ENCODE measurements around the gene VASH2.
"Not testable (repeated sequence)": the region's sequence is repeated elsewhere in the genome, so short reads cannot be mapped to it uniquely, and the experiment has no call there.

VASH2 gene

GRCh38 chr1:212950243-212951125, at the start of gene VASH2:
TSS of gene VASH2 (plus strand) at chr1:212950541. CDS start at chr1:212951543, 1,002 bp downstream.
- H3K9ac ChIP-seq (ENCODE audit: low read length in 5 of 5) = peak within 1 kb of the TSS in 2 of 5 donors; percentile 37 to 47
- no peak within 1 kb of the TSS for H3K27ac ChIP-seq (ENCODE audit: low read depth, low read length)
- H3K4me3 ChIP-seq (ENCODE audit: low read depth in 1 of 5, low read length in 5 of 5) = peak within 1 kb of the TSS; percentile 67 to 74 (median 69)
- no peaks in the 10 kb centered on the region for H3K36me3 ChIP-seq (ENCODE audit: control insufficient read depth in 5 of 5, insufficient read depth in 5 of 5, low read length in 5 of 5)
- H3K27me3 ChIP-seq (ENCODE audit: control insufficient read depth in 5 of 5, insufficient read depth in 4 of 5, low read length in 5 of 5) = peaks cover 15 to 36% (median 31%) of the 10 kb centered on the region in 5 donors
- H3K9me3 ChIP-seq (ENCODE audit: control insufficient read depth in 5 of 5, low read length in 5 of 5) = peaks cover 0 to 3% (median 0%) of the 10 kb centered on the region in 5 donors
- peaks cover 2 to 29% (median 22%) of the 10 kb centered on the region in 5 donors for H3K4me1 ChIP-seq (ENCODE audit: control insufficient read depth in 5 of 5, insufficient read depth in 5 of 5, low read length in 5 of 5)

DNA sequence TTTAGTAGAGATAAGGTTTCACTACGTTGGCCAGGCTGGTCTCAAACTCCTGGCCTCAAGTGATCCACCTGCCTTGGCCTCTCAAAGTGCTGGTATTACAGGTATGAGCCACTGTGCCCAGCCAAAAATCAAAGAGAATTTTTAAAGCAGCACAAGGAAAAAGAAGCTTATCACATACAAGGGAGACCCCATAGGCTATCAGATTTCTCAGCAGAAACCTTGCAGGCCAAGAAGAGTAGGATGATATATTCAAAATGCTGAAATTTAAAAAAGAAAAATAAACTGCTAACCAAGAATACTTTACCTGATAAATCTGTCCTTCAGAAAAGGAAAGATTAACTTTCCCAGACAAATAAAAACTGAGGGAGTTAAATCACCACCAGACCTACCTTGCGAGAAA, 49.1 kb upstream of the VASH2 start:
- Histone ChIP-seq H3K27ac (ENCODE audit: low read depth, low read length) (no peak overlapping the region), H3K4me3 (ENCODE audit: low read depth in 1 of 5, low read length in 5 of 5) (no peak overlapping the region), H3K9me3 (ENCODE audit: control insufficient read depth in 5 of 5, low read length in 5 of 5) (peaks cover 6 to 26% (median 22%) of the 10 kb centered on the region in 5 donors), H3K27me3 (ENCODE audit: control insufficient read depth in 5 of 5, insufficient read depth in 4 of 5, low read length in 5 of 5) (no peaks in the 10 kb centered on the region), H3K9ac (ENCODE audit: low read length in 5 of 5) (no peak overlapping the region), H3K4me1 (ENCODE audit: control insufficient read depth in 5 of 5, insufficient read depth in 5 of 5, low read length in 5 of 5) (no peaks in the 10 kb centered on the region), H3K36me3 (ENCODE audit: control insufficient read depth in 5 of 5, insufficient read depth in 5 of 5, low read length in 5 of 5) (peaks cover 11 to 23% (median 13%) of the 10 kb centered on the region in 5 donors)

GRCh38 chr1:212902054-212902453, 48.3 kb upstream of the VASH2 start:
- Histone ChIP-seq H3K27me3 (ENCODE audit: control insufficient read depth in 5 of 5, insufficient read depth in 4 of 5, low read length in 5 of 5) (no peaks in the 10 kb centered on the region), H3K27ac (ENCODE audit: low read depth, low read length) (no peak overlapping the region), H3K36me3 (ENCODE audit: control insufficient read depth in 5 of 5, insufficient read depth in 5 of 5, low read length in 5 of 5) (peaks cover 9 to 20% (median 11%) of the 10 kb centered on the region in 5 donors), H3K4me3 (ENCODE audit: low read depth in 1 of 5, low read length in 5 of 5) (peak overlapping the region in 1 of 5 donors; percentile 19), H3K4me1 (ENCODE audit: control insufficient read depth in 5 of 5, insufficient read depth in 5 of 5, low read length in 5 of 5) (no peaks in the 10 kb centered on the region), H3K9me3 (ENCODE audit: control insufficient read depth in 5 of 5, low read length in 5 of 5) (peaks cover 6 to 26% (median 22%) of the 10 kb centered on the region in 5 donors), H3K9ac (ENCODE audit: low read length in 5 of 5) (no peak overlapping the region)

GRCh38 chr1:212903664-212904063, 46.7 kb upstream of the VASH2 start:
- Histone ChIP-seq H3K36me3 (ENCODE audit: control insufficient read depth in 5 of 5, insufficient read depth in 5 of 5, low read length in 5 of 5) (peaks cover 5 to 10% (median 6%) of the 10 kb centered on the region in 5 donors), H3K9me3 (ENCODE audit: control insufficient read depth in 5 of 5, low read length in 5 of 5) (peaks cover 6 to 26% (median 22%) of the 10 kb centered on the region in 5 donors), H3K27ac (ENCODE audit: low read depth, low read length) (no peak overlapping the region), H3K4me3 (ENCODE audit: low read depth in 1 of 5, low read length in 5 of 5) (no peak overlapping the region), H3K27me3 (ENCODE audit: control insufficient read depth in 5 of 5, insufficient read depth in 4 of 5, low read length in 5 of 5) (no peaks in the 10 kb centered on the region), H3K9ac (ENCODE audit: low read length in 5 of 5) (no peak overlapping the region), H3K4me1 (ENCODE audit: control insufficient read depth in 5 of 5, insufficient read depth in 5 of 5, low read length in 5 of 5) (no peaks in the 10 kb centered on the region)

DNA sequence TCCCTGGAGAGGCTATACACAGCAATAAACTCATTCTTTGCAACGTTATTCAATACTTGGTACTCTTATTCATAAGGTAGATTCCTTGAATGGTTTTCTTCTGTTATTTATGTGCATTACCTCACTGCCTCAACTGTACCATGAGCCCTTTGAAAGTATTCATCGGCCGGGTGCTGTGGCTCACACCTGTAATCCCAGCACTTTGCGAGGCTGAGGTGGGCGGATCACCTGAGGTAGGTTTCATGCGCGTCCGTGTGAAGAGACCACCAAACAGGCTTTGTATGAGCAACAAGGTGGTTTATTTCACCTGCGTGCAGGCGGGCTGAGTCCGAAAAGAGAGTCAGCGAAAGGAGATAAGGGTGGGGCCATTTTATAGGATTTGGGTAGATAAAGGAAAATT, 42.3 kb upstream of the VASH2 start:
- not testable (repeated sequence) for H3K9me3 ChIP-seq (ENCODE audit: control insufficient read depth in 5 of 5, low read length in 5 of 5); H3K4me1 ChIP-seq (ENCODE audit: control insufficient read depth in 5 of 5, insufficient read depth in 5 of 5, low read length in 5 of 5); H3K9ac ChIP-seq (ENCODE audit: low read length in 5 of 5); H3K4me3 ChIP-seq (ENCODE audit: low read depth in 1 of 5, low read length in 5 of 5); H3K27ac ChIP-seq (ENCODE audit: low read depth, low read length); H3K36me3 ChIP-seq (ENCODE audit: control insufficient read depth in 5 of 5, insufficient read depth in 5 of 5, low read length in 5 of 5); H3K27me3 ChIP-seq (ENCODE audit: control insufficient read depth in 5 of 5, insufficient read depth in 4 of 5, low read length in 5 of 5)

DNA sequence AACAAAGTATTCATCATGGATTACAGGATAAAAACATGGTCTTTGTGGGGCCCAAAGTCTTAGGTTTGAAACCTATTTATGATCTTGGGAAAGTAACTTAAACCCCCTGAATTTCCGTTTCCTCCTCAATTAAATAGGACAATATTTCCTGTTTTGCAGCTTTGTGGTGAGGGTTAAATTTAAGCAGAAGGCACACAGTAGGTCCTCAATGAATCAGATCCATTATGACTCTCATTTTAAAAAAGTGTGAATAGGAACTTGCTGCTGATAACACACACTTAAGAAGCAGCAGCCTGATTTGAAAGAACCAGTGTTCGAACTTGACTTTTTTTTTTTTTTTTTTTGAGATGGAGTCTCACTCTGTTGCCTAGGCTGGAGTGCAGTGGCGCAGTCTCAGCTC, 41.4 kb upstream of the VASH2 start:
- Histone ChIP-seq H3K27me3 (ENCODE audit: control insufficient read depth in 5 of 5, insufficient read depth in 4 of 5, low read length in 5 of 5) (no peaks in the 10 kb centered on the region), H3K9ac (ENCODE audit: low read length in 5 of 5) (no peak overlapping the region), H3K9me3 (ENCODE audit: control insufficient read depth in 5 of 5, low read length in 5 of 5) (no peaks in the 10 kb centered on the region), H3K36me3 (ENCODE audit: control insufficient read depth in 5 of 5, insufficient read depth in 5 of 5, low read length in 5 of 5) (no peaks in the 10 kb centered on the region), H3K4me1 (ENCODE audit: control insufficient read depth in 5 of 5, insufficient read depth in 5 of 5, low read length in 5 of 5) (no peaks in the 10 kb centered on the region), H3K27ac (ENCODE audit: low read depth, low read length) (no peak overlapping the region), H3K4me3 (ENCODE audit: low read depth in 1 of 5, low read length in 5 of 5) (no peak overlapping the region)

DNA sequence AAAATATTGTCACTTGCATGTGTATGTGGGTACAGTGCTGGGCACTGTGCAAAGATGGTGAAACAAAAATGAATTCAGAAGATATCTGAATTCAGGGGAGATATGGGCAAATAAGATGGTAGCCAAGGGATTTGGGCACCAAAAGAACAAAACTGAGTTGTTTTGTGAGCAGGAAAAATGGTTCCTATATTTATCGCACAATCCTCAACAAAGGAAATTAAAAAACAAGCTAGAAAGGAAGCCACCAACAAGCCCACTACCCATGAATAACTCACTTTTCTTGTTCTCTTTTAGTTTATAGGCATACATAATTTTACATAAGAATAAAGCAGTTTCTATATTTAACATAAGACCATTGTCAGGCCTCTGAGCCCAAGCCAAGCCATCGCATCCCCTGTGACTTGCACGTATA, 40.7 kb upstream of the VASH2 start:
- Histone ChIP-seq H3K9me3 (ENCODE audit: control insufficient read depth in 5 of 5, low read length in 5 of 5) (no peaks in the 10 kb centered on the region), H3K4me3 (ENCODE audit: low read depth in 1 of 5, low read length in 5 of 5) (no peak overlapping the region), H3K4me1 (ENCODE audit: control insufficient read depth in 5 of 5, insufficient read depth in 5 of 5, low read length in 5 of 5) (no peaks in the 10 kb centered on the region), H3K27me3 (ENCODE audit: control insufficient read depth in 5 of 5, insufficient read depth in 4 of 5, low read length in 5 of 5) (no peaks in the 10 kb centered on the region), H3K36me3 (ENCODE audit: control insufficient read depth in 5 of 5, insufficient read depth in 5 of 5, low read length in 5 of 5) (no peaks in the 10 kb centered on the region), H3K9ac (ENCODE audit: low read length in 5 of 5) (no peak overlapping the region), H3K27ac (ENCODE audit: low read depth, low read length) (no peak overlapping the region)

- not testable (repeated sequence) for H3K36me3 ChIP-seq (ENCODE audit: control insufficient read depth in 5 of 5, insufficient read depth in 5 of 5, low read length in 5 of 5); H3K9me3 ChIP-seq (ENCODE audit: control insufficient read depth in 5 of 5, low read length in 5 of 5); H3K27me3 ChIP-seq (ENCODE audit: control insufficient read depth in 5 of 5, insufficient read depth in 4 of 5, low read length in 5 of 5); H3K4me1 ChIP-seq (ENCODE audit: control insufficient read depth in 5 of 5, insufficient read depth in 5 of 5, low read length in 5 of 5); H3K4me3 ChIP-seq (ENCODE audit: low read depth in 1 of 5, low read length in 5 of 5); H3K9ac ChIP-seq (ENCODE audit: low read length in 5 of 5); H3K27ac ChIP-seq (ENCODE audit: low read depth, low read length)
Observed at GRCh38 chr1:212910213-212910612, 40.1 kb upstream of the VASH2 start.

DNA sequence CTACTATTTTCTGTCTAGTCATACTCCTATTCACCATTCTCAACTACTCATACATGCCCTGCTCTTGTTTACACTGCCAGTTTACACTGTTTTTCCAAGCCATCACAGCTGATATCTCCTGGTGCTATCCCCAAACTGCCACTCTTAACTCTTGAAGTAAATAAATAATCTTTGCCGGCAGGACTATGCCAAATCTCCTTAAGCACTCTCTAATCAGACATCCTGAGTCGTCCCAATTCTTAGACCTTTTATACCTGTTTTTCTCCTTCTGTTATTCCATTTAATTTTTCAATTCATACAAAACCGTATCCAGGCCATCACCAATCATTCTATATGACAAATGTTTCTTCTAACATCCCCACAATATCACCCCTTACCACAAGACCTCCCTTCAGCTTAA, 36.7 kb upstream of the VASH2 start:
- H3K9me3 ChIP-seq (ENCODE audit: control insufficient read depth in 5 of 5, low read length in 5 of 5); H3K4me3 ChIP-seq (ENCODE audit: low read depth in 1 of 5, low read length in 5 of 5); H3K36me3 ChIP-seq (ENCODE audit: control insufficient read depth in 5 of 5, insufficient read depth in 5 of 5, low read length in 5 of 5); H3K9ac ChIP-seq (ENCODE audit: low read length in 5 of 5); H3K27me3 ChIP-seq (ENCODE audit: control insufficient read depth in 5 of 5, insufficient read depth in 4 of 5, low read length in 5 of 5); H3K27ac ChIP-seq (ENCODE audit: low read depth, low read length): not testable (repeated sequence)
- H3K4me1 ChIP-seq (ENCODE audit: control insufficient read depth in 5 of 5, insufficient read depth in 5 of 5, low read length in 5 of 5) = peaks cover 0 to 16% (median 2%) of the 10 kb centered on the region in 5 donors

DNA sequence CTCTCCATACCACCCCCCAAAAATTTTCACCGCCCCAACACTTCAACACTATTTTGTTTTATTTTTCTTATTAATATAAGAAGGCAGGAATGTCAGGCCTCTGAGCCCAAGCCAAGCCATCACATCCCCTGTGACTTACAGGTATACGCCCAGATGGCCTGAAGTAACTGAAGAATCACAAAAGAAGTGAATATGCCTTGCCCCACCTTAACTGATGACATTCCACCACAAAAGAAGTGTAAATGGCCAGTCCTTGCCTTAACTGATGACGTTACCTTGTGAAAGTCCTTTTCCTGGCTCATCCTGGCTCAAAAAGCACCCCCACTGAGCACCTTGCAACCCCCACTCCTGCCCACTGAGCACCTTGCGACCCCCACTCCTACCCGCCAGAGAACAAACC, 36.2 kb upstream of the VASH2 start:
- Histone ChIP-seq H3K27me3 (ENCODE audit: control insufficient read depth in 5 of 5, insufficient read depth in 4 of 5, low read length in 5 of 5) (peaks cover 0 to 11% (median 7%) of the 10 kb centered on the region in 5 donors), H3K4me1 (ENCODE audit: control insufficient read depth in 5 of 5, insufficient read depth in 5 of 5, low read length in 5 of 5) (peaks cover 0 to 16% (median 2%) of the 10 kb centered on the region in 5 donors)
- H3K4me3 ChIP-seq (ENCODE audit: low read depth in 1 of 5, low read length in 5 of 5); H3K27ac ChIP-seq (ENCODE audit: low read depth, low read length); H3K9me3 ChIP-seq (ENCODE audit: control insufficient read depth in 5 of 5, low read length in 5 of 5); H3K36me3 ChIP-seq (ENCODE audit: control insufficient read depth in 5 of 5, insufficient read depth in 5 of 5, low read length in 5 of 5); H3K9ac ChIP-seq (ENCODE audit: low read length in 5 of 5): not testable (repeated sequence)

Measured in subcutaneous abdominal adipose tissue (tissue), 5 donors.